Stimulated activated CD4-positive, alpha-beta T cell treated with anti-CD3 and anti-CD28 coated beads, Interleukin-15, amount 100 ng/mL, for 48 hours (primary cell): ENCODE results near the gene CYB5R4.

Experiments
- DNase-seq, 2 donors: peaks; one replicate each; pipeline ENCODE4 v3.0.0-alpha.2; 2020; ENCODE audit warnings: low read depth in 2 of 2

Gene CYB5R4, protein sequence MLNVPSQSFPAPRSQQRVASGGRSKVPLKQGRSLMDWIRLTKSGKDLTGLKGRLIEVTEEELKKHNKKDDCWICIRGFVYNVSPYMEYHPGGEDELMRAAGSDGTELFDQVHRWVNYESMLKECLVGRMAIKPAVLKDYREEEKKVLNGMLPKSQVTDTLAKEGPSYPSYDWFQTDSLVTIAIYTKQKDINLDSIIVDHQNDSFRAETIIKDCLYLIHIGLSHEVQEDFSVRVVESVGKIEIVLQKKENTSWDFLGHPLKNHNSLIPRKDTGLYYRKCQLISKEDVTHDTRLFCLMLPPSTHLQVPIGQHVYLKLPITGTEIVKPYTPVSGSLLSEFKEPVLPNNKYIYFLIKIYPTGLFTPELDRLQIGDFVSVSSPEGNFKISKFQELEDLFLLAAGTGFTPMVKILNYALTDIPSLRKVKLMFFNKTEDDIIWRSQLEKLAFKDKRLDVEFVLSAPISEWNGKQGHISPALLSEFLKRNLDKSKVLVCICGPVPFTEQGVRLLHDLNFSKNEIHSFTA

DNA sequence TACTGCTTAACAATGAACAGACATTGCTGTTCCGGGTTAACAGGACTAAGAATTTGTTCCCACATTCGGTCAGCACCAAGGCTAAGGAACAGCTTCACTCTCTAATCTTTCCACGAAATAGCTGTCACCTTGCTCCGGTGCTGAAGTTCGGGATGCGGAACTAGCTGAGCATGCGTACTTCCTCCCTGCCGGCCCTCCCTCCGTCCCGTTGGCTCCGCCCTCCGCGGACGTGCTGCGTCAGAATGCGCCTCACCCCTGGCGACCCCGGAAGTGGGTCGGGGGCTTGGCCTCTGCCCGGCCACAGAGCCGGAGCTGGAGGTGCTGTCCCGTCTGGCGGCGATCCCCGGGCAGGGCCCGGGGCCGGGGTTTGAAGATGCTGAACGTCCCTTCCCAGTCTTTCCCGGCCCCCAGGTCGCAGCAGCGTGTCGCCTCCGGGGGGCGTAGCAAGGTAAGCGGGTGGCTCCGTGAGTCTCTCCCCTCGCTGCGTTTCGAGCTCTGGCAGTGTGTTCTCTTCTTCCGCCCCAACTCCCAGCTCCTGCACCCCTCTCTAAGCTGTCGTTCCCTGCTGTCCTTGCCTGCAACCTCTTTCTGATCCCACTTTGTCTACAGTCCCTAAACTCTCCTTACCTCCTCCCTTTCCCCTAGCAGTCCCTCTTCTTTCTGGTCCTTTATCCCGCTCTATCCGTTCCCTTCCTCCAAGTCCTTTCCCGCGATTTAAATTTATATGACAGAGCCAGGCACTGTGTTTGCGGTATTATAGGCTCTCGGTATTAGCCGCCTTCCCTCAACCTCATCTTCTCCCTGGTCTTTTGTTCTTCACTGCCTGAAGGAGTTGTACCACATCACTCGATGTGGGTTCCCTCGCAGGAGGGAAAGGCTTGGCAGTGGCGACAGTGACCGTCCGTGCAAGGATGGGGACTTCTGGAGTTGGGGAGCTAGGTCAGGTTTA is at the start of gene CYB5R4:
CYB5R4 (plus strand) TSS at position 280 of the 949 bp plus-strand sequence; CDS start at position 374, 94 bp downstream.
- DNase-seq = peak; percentile 88 to 90

DNA sequence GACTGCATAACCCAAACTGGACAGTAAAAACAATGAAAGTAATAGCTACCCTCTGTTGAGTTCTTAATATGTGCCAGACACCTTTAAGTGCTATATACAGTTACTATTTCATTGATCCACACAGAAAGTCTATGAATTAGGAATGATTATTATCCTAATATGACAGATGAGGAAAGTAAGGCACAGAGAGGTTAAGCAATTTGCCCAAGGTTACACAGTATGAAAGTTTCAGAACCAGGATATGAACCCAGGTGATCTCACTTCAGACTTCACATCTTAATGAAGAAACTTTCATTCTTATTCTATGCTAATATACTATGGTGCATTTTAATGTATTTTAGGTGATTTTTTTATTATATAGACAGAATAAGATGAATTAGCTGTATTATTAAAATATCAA is 46.9 kb upstream of the CYB5R4 start:
- no peak for DNase-seq

DNA sequence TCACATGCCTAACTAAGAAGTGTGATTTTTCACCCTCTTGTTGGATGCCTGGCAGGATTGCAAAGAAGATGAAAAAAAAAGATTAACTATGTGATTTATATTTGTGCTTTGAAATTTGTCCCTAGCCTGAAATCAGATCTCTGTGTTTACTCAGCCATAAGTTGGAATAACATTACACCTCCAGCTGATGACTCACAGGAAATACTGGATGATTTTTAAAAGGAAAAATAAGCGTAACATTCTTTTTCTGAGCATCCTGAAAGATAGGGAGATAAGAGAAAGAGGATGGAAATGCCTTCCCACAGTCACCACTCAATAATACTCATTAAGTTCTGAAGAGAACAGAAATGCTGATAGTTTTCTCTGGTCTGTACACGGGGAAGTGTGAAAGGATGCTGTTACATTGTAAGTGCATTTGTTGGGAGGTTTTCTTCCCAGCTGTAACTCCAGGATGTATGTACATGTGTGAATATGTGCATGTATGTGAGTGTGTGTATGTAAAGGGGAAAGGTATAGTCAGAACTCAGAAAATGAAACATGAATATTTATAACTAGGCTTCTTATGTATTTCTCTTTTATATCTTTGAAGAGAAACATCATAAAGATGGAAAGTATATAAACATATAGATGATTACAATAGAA is 43.7 kb upstream of the CYB5R4 start:
- DNase-seq = no peak

DNA sequence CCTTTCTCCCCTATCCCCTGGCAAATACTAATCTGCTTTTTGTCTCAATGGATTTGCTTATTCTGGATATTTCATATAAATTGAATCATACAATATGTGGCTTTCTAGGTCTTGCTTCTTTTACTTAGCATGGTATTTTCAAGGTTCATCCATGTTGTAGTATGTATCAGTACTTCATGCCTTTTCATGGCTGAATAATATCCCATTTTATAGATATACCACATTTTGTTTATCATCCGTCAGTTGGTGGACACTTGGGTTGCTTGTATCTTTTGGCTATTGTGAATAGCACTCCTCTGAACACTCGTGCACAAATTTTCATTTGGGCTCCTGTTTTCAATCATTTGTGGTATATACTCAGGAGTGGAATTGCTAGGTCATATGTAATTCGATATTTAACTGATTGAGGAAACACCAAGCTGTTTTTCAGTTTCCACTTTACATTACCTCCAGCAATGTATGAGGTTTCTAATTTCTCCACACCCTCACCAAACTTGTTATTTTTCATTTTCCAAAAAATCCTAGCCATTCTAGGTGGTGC is 36.8 kb upstream of the CYB5R4 start:
- DNase-seq = no peak

DNA sequence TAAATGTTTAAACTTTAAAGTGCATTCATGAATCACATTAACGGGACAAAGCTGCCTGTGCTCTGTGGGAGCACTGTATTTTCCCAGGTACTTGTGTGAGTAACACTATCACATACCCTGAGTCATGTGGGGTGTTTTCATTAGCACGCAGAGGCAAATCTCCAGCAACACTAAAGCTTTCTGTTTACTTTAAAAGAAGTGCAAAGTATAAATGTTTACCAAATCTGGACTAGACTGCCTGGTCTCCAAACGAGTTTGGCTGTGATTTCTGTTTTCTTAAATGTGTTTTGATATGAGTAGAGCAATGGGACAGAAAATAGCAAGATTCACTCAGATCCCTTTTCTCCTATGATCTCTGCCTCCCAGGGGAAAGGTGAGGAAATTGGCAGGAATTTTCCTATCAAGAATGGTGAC is 35.1 kb upstream of the CYB5R4 start:
- no peak for DNase-seq

DNA sequence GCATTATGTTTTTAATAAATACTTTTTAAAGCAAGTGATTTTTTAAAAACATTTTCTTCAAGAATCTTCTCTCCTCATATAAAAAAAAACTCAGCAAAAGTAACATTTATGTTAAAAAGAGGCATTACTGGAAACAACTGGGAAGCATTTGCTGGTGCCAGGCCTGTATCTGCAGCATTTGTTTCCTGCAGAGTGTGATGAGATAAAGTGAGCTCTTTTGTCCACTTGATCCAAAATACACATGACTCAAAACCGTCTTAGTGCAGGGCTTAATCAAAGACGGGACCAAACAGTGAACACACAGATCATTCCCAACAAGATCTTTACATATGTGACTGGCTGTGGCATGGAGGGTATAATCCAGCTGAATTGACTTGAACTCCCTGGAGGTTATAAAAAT is 34.7 kb upstream of the CYB5R4 start:
- DNase-seq = no peak

DNA sequence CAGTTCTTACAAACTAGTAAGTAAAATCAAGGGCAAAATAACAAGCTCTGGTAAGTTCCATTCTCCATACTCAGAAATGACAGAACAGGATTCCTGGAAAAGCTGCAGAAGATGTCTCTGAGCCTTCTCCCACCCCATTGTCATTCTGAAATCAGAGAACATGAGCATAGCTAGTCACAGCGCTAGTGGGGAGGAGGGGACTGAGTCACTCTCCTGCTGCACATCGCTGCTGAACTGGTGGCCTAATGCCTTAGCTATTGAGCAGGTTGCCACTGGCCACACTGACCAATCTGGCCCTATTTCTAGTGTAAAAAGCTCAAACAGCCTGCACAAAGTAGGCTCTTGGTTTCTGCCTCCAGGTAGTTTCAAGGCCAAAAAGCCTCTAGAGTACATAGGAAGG is 32.4 kb upstream of the CYB5R4 start:
- DNase-seq = no peak

DNA sequence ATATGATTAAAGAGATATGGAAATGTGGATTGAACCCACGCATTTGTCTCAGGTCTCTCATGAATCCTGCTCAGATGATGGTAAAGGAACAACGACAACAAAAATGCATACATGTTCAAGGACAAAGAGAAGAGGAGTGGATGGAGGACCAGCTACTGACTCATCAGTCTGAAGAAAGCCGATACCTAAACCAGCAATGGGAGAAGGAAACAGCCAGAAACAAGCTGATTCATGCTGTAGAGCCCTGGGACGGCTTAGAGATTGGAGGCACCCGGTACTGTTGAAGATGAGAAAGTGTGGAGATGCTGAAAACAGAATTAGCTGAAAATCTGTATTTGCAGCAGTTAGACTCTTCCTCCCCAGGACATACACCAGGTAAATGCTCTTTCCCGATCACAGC is 20.8 kb upstream of the CYB5R4 start:
- no peak for DNase-seq

DNA sequence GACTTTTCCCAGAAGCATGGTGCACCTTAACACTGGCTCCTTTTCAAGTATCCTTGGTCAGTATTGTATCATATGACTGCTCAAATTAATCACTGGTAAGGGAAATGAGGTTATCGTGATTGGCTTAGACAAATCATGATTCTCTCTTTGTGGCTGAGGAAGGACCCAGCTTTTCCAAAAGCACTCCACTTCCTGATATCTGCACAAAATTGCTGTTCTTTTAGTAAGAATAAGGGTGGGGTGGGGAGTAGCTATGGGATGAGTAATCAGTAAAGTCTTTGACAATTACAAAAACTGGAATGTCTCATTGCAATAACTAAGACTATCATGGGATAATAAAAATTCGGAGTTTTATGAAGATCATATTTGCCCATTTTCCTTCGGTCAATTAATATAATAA is 15.3 kb upstream of the CYB5R4 start:
- DNase-seq = no peak

DNA sequence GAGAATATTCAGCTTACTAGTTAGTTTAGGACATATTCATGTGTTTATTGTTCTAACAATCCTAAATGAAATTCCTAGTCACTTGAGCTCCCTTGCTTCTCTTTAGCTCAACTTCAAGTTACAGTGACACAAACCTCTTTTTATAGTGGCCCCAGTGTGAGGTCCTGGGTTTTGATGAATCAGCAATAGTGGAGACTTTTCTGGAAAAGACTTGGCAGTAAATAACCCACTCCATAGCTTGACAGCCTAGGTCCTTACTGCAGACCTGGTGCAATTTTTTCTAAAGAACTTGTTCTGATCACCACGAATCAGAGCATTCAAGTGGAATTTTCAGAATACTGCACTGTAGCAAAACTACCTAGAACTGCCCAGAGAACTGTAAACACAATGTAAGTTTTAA is 13.2 kb upstream of the CYB5R4 start:
- no peak for DNase-seq

DNA sequence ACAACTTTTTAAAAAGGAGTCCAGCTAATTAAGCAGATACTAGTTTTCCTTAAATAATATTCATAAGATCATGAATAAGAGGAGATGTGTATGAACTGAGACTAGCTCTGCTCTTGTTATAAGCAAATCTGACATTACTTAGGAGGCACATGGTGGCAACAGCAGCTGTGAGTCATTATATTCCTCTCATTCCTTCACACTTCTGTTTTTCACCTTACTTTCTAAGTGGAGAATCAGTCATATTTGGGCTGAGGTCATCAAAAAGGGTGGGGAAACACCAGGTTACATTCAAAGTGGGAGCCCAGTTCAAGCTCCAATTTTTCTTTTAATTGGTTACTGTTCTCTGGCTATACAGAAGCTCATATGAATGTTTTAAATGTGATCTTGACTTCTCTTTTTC is 12.3 kb upstream of the CYB5R4 start:
- no peak for DNase-seq

DNA sequence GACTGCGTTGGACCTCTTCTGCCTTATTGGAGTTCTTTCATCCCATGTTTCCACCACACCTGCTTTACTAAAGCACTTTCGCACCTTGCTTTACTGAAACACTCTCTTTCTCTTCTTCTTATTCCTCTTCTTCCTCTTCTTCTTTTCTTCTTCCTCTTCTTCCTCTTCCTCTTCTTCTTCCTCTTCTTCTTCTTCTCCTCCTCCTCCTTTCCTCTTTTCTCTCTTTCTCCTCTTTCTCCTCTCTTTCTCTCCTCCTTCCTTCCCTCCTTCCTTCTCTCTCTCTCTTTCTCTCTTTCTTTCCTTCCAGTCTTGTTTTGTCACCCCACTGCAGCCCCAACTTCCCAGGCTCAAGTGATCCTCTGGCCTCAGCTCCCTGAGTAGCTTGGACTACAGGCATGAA is 10.4 kb upstream of the CYB5R4 start:
- no peak for DNase-seq

DNA sequence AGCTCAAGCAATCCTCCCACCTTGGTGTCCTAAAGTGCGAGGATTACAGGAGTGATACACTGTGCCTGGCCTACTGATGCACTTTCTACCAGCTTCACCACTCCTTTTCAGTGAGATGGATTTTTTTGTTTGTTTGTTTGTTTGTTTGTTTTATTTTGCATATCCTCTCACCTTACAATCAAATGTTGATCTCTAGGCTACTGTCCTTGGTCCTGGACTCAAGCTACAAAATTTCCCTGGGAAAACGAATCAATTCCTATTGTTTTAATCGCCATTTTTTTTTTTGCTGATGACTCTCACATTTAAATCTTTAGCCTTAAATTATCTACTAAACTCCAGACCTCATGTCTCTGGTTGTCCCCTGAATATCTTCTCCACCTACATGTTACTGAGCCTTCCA is 9.9 kb upstream of the CYB5R4 start:
- DNase-seq = no peak

DNA sequence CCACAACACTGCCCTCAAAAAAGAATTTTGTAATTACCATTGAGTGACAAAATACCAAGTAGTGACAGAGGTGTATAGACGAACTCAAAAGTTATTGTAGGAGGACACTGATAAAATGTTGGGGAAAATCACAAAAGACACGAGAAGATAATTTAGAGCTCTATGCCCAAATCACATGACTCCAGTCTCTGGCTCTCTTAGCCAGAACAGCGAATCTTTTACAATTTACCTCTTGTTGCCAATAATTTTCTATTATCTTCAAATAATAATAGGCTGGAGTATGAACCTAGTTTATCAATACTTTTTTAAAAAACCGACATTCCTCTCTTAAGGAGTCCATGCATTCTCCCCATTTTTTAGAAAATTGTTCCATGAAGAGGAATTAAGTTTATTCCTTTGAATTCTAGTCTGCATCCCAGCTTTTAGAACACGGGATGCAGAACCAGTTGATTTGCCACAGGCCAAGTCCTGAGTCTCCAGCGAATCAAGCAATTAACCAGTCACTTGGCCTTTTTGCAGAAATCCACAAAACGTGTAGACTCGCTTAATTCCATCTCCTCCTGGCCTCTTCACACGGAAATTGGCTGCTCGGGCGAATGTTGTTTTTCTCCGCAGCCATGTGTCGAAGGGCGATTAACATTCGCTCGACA is 6.8 kb upstream of the CYB5R4 start:
- no peak for DNase-seq

DNA sequence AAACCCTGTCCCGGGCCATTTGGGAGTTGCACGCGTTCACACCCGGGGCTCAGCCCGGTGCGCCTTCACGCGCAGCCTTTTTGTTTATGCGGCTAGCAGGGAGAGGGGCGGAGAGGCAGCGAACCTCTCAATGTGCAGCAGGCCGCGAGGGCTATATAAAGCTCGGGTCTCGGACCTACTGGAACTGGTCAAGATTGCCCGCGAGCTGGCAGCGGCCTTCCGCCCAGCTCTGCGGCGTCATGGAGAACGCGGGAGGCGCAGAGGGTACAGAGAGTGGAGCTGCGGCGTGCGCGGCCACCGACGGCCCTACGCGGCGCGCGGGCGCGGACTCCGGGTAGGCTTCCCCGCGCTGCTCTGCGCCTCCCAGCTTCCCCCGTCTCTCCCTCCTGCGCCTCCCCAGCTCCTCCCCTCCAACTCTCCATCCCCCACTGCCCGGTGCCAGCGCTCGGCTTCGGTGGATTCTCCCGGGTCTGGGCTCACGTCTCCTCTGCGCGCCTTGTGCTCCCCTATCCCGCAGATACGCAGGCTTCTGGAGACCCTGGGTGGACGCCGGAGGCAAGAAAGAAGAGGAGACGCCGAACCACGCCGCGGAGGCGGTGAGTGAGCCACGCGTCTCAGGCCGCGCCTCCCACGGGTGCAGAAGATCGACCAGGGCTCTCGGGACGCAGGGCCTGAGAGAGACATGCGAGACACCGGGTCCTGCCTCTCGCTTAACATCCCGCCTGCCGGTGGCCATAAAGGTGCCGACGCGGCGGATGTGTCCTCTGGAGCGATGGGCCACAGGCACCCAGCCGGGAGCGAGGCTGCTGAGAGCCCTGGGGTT is 6.1 kb upstream of the CYB5R4 start, which contains the start of gene RIPPLY2:
RIPPLY2 (plus strand) TSS at position 183 of the 823 bp plus-strand sequence; CDS start at position 240, 57 bp downstream.
- no peak for DNase-seq

DNA sequence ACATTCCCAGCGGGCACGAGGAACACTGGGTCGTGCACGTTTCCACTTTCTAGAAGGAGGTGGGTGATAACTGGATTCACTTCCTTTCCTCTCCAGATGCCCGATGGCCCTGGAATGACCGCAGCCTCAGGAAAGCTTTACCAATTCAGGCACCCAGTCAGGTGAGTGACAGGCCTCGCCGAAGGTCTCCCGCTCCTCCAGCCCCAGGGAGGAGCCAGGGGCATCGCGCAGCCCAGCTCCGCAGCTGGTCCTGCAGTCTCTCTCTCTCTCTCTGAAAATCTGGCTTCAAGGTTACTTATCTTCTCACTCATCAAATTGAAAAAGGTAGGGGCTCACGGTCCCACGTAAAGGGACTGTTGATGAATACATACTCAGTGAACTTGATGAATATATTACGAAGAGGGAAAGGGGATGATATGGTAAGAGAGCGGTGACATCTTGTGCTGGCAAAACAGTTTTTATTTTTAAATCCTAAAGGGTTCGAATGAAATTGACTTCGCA is 5.4 kb upstream of the CYB5R4 start:
- DNase-seq = no peak

DNA sequence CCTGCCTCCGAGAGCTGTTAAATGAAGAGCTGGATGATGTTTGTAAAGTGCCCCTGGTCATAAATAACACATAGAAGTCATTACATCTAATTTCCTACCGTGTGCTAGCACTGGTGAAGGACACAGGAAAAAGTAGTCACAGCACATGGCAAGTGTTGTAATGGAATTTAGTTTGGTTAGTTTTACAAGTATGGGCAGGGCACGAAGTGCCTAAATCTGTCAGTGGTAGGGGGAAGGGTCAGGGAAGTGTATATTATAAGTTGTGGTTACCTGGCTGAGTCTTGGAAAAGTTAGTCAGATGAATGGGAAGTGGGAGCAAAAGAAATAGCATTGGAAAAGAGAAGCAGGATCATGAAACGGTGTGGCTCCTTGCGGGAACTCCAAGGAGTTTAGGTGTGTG is 4.7 kb upstream of the CYB5R4 start:
- no peak for DNase-seq

DNA sequence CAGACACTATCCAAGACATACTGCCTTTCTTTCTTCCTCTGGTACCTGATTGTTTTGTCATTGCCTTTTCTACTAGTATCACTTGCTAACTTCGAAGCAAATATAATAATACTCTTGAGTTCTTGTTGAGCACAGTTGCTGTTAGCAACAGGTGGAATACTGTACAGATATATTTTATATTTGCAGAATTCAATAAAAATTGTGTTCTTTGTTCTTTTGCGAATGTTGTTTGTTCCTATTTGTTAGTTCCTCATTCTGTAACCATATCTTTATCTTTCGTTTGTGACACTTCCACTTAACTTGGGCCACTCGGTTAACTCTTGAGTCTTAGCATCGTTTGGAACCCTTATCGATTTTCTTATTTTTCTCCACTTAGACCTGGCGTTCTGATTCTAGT is 868 bp downstream of the CYB5R4 start:
- DNase-seq = no peak

DNA sequence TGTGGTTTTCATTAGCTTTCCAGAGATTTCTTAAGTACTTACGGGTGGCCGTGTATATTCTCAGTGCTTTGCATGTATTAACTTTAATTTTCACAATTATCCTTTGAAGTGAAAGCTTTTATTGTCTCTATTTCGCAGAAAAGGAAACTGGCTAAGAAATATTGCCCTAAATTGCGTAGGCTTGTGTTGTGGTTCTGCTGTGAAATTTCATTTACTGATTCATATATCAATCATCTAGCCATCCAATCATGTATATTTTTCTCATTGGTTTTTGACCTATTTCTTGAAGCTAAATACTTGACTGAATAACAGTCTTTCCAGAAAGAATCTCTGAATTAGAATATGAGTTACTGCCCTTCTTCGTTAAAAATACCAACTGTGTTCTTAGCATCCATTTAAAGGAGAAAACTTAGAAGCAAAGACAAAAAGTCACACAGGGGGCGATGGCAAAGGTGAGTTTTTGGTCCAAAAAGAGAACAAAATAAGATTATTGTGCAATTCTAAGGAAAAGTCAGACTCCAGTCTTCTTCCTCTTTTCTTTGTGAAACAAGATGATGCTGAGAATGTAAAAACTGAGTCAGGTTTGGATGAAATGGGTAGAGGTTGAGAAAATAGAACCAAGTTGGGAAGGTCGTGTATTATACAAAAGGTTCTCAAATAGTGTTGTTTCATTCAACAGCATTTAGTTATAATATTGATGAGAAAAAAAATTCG is 1.4 kb downstream of the CYB5R4 start:
- DNase-seq = no peak
